ENCODE measurements around the gene ITPR3. TPM values are rescaled to one million over a fixed set of nuclear protein-coding genes. Genes with fewer than 3 reads are reported as not detected.

The ITPR3 gene
- total RNA-seq, 2 donors from 2014 or later = 17.5 to 25.9 TPM

- H3K36me3 ChIP-seq (replicated peaks in 1 of 2; ENCODE audit: insufficient read depth in 1 of 2, low read depth in 2 of 2) = peaks cover 0 to 12% of the 10 kb centered on the region in 2 donors
- intact Hi-C loops (cut with DNase I) = no loop called here
These were observed 66.2 kb downstream of the ITPR3 start for GRCh38 chr6:33686981-33687975.

GRCh38 chr6:33688006-33688405, 66.9 kb downstream of the ITPR3 start:
- Histone ChIP-seq H3K9me3 (no peaks in the 10 kb centered on the region), H3K27ac (no peak overlapping the region), H3K4me1 (no peaks in the 10 kb centered on the region), H3K27me3 (no peaks in the 10 kb centered on the region), H3K4me3 (no peak overlapping the region), H3K36me3 (replicated peaks in 1 of 2; ENCODE audit: insufficient read depth in 1 of 2, low read depth in 2 of 2) (peaks cover 0 to 12% of the 10 kb centered on the region in 2 donors)
- intact Hi-C loops (cut with DNase I) = no loop called here
- ATAC-seq = no peak
- WGBS, 2 donors = 92 to 96% methylated on average over 9 to 20 of the region's 20 CpGs
- no peak for DNase-seq
- TF ChIP-seq POLR2A (IDR thresholded peaks at IDR 0.05) (no peak), CTCF (IDR thresholded peaks at IDR 0.05) (no peak)

More at GRCh38 chr6:33686981-33687975, 66.2 kb downstream of the ITPR3 start:
- 88 to 92% methylated on average over 23 to 27 of the region's 27 CpGs for WGBS, 2 donors
- H3K9me3 ChIP-seq = no peaks in the 10 kb centered on the region
- DNase-seq (no peak), ATAC-seq (no peak)
- no peak for TF ChIP-seq CTCF (IDR thresholded peaks at IDR 0.05)
- no peak for TF ChIP-seq POLR2A (IDR thresholded peaks at IDR 0.05)
- no peak overlapping the region for H3K27ac ChIP-seq
- no peak overlapping the region for H3K4me3 ChIP-seq
- no peaks in the 10 kb centered on the region for H3K4me1 ChIP-seq
- H3K27me3 ChIP-seq = no peaks in the 10 kb centered on the region

- no peaks in the 10 kb centered on the region for H3K9me3 ChIP-seq
- TF ChIP-seq POLR2A (IDR thresholded peaks at IDR 0.05) (no peak), CTCF (IDR thresholded peaks at IDR 0.05) (no peak)
- no peaks in the 10 kb centered on the region for H3K4me1 ChIP-seq
- DNase-seq = no peak
- WGBS, 2 donors = 89 to 90% methylated on average over 14 to 25 of the region's 25 CpGs
- H3K27ac ChIP-seq = no peak overlapping the region
- intact Hi-C loops (cut with DNase I) = no loop called here
- no peaks in the 10 kb centered on the region for H3K27me3 ChIP-seq
- no peak for ATAC-seq
- H3K4me3 ChIP-seq = no peak overlapping the region
- H3K36me3 ChIP-seq (replicated peaks in 1 of 2; ENCODE audit: insufficient read depth in 1 of 2, low read depth in 2 of 2) = peaks cover 0 to 12% of the 10 kb centered on the region in 2 donors
These were observed 67.5 kb downstream of the ITPR3 start for GRCh38 chr6:33688451-33689147.

- DNase-seq (no peak), ATAC-seq (no peak)
- TF ChIP-seq POLR2A (IDR thresholded peaks at IDR 0.05) = no peak
- no peak for TF ChIP-seq CTCF (IDR thresholded peaks at IDR 0.05)
- 78 to 82% methylated on average over 12 of the region's 12 CpGs for WGBS, 2 donors
- intact Hi-C loops (cut with DNase I) = no loop called here
- no peaks in the 10 kb centered on the region for H3K27me3 ChIP-seq
- H3K9me3 ChIP-seq = no peaks in the 10 kb centered on the region
- H3K27ac ChIP-seq = no peak overlapping the region
- no peaks in the 10 kb centered on the region for H3K4me1 ChIP-seq
- no peak overlapping the region for H3K4me3 ChIP-seq
- peaks cover 0 to 12% of the 10 kb centered on the region in 2 donors for H3K36me3 ChIP-seq (replicated peaks in 1 of 2; ENCODE audit: insufficient read depth in 1 of 2, low read depth in 2 of 2)
These were observed 68.0 kb downstream of the ITPR3 start for GRCh38 chr6:33689148-33689494.
